GM23248 (cell line): Measurements from ENCODE around the gene PSMB7.

Experiments
- EZH2 ChIP-seq: fragments of 200-600 bp; sonication (generic); IDR thresholded peaks from 2 replicates; pipeline ENCODE4 v1.6.1; 2018; ENCODE audit warnings: antibody characterized with exemption, mild to moderate bottlenecking; ENCODE audit not compliant: insufficient read depth, poor library complexity, severe bottlenecking
- EZH2phosphoT487 ChIP-seq: fragments of 200-600 bp; sonication (generic); IDR thresholded peaks from 2 replicates; pipeline ENCODE4 v1.6.1; 2018; ENCODE audit warnings: antibody characterized with exemption, moderate library complexity, mild to moderate bottlenecking, low read depth; ENCODE audit not compliant: insufficient read depth

DNA sequence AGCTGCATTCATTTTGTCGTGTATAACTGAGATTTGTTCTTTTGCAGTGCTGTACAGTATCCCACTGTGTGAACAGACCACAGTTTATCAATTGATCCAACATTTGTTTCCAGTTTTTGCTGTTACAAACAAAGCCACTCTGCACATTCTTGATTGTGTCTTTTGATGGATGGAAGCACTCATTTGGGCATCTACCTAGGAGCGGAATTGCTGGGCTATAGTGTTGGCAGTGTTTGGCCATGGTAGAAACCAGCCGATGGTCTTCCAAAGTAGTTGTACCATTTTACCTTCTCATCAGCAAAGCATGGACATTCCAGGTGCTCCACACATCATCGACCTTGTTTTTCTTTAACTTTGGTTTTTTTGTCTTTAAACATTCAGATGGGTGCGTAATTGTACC lies 77.7 kb downstream of the PSMB7 start:
- TF ChIP-seq EZH2 (no peak), EZH2phosphoT487 (no peak)
